Measurements from ENCODE around the gene AMZ1.

- no peak for TF ChIP-seq CTCF (IDR thresholded peaks at IDR 0.05)
- TF ChIP-seq POLR2A (IDR thresholded peaks at IDR 0.05), result no peak
Observed at GRCh38 chr7:2729893-2730716, 42.1 kb downstream of the AMZ1 start.

Measured in lower leg skin (tissue), 3 donors.